ENCODE results near the gene UACA. TPM values are rescaled to one million over a fixed set of nuclear protein-coding genes. Genes with fewer than 3 reads are reported as not detected.
"Not testable (repeated sequence)": the region's sequence is repeated elsewhere in the genome, so short reads cannot be mapped to it uniquely, and the experiment has no call there.

The UACA gene
- total and polyA plus RNA-seq, 2 donors (not counting 3 experiments of a cell fraction or from before 2014, with no cell fraction given): 167 to 292 TPM

- Histone ChIP-seq H3K9ac (replicated peaks; ENCODE audit: extremely low read depth, insufficient read depth, low read length) (peak overlapping the region; percentile 35), H3K4me3 (replicated peaks in 1 of 3; ENCODE audit: insufficient read depth in 1 of 3, low read depth in 1 of 3, low read length in 3 of 3) (no peak overlapping the region), H3K27ac (ENCODE audit: insufficient read depth, low read depth, low read length) (peak overlapping the region; percentile 66), H2AFZ (ENCODE audit: low read depth, low read length) (peak overlapping the region; percentile 2), H3K9me1 (replicated peaks; ENCODE audit: control insufficient read depth, extremely low read depth, insufficient read depth, low read length) (peaks cover 3% of the 10 kb centered on the region), H3K79me2 (ENCODE audit: control insufficient read depth, insufficient read depth, low read length) (peaks cover 60% of the 10 kb centered on the region), H3K27me3 (ENCODE audit: control insufficient read depth in 2 of 2, insufficient read depth in 2 of 2, low read length in 2 of 2) (no peaks in the 10 kb centered on the region), H3K4me2 (ENCODE audit: insufficient read depth, low read length) (peak overlapping the region; percentile 72), H3K9me3 (replicated peaks; ENCODE audit: control insufficient read depth, insufficient read depth, low read length) (no peaks in the 10 kb centered on the region), H3K36me3 (ENCODE audit: control insufficient read depth in 2 of 2, extremely low read depth in 1 of 2, insufficient read depth in 2 of 2, low read length in 2 of 2) (no peaks in the 10 kb centered on the region), H3K4me1 (ENCODE audit: control insufficient read depth, extremely low read depth, insufficient read depth, low read length) (peaks cover 27% of the 10 kb centered on the region), H4K20me1 (replicated peaks; ENCODE audit: control insufficient read depth, extremely low read depth, insufficient read depth, low read length) (no peaks in the 10 kb centered on the region)
- no peak for FAIRE-seq
- TF ChIP-seq POLR2A (IDR thresholded peaks at IDR 0.05; ENCODE audit: low read depth, low read length) (no peak), FOS (IDR thresholded peaks at IDR 0.05; ENCODE audit: borderline replicate concordance, insufficient read depth, low read length) (no peak), MAX (IDR thresholded peaks at IDR 0.05; ENCODE audit: insufficient read depth, insufficient read length) (no peak), POLR2AphosphoS5 (IDR thresholded peaks at IDR 0.05; ENCODE audit: insufficient read depth, low read depth, low read length) (no peak), CTCF (IDR thresholded peaks at IDR 0.05; ENCODE audit: extremely low read depth in 1 of 2, insufficient read depth in 1 of 2, low read depth in 1 of 2, low read length in 2 of 2) (no peak), GATA2 (IDR thresholded peaks at IDR 0.05; ENCODE audit: insufficient read depth, insufficient read length, low read depth, low read length) (no peak), EZH2 (IDR thresholded peaks at IDR 0.05; ENCODE audit: borderline replicate concordance, low read depth, low read length, severe bottlenecking) (no peak), JUN (IDR thresholded peaks at IDR 0.05; ENCODE audit: borderline replicate concordance, insufficient read depth, insufficient read length, low read depth) (no peak), MYC (IDR thresholded peaks at IDR 0.05; ENCODE audit: low read depth, low read length) (no peak)
- ChIA-PET POLR2A (no interaction called here), CTCF (interaction anchor here (1.5 kb wide), 1 partner anchor 71 kb away, joined by 5 read pairs; no protein-coding TSS in a partner anchor)
- intact Hi-C loops (cut with micrococcal nuclease): loop anchor here (1.0 kb wide), 1 partner anchor 21 kb away; no protein-coding TSS in a partner anchor
- dilution Hi-C loops (cut with MboI; ENCODE audit: extremely low pct_ligation_motif_present, low sequenced_read_pairs): no loop called here
- no TSS peak for BruUV-seq (replicated peaks)
- peak; percentile 78 for DNase-seq (ENCODE audit: low read depth, low spot score)
Measured at GRCh38 chr15:70741107-70741531, 22.2 kb downstream of the UACA start.

- dilution Hi-C loops (cut with MboI; ENCODE audit: extremely low pct_ligation_motif_present, low sequenced_read_pairs); H4K20me1 ChIP-seq (replicated peaks; ENCODE audit: control insufficient read depth, extremely low read depth, insufficient read depth, low read length); intact Hi-C loops (cut with micrococcal nuclease); H2AFZ ChIP-seq (ENCODE audit: low read depth, low read length); H3K36me3 ChIP-seq (ENCODE audit: control insufficient read depth in 2 of 2, extremely low read depth in 1 of 2, insufficient read depth in 2 of 2, low read length in 2 of 2); H3K9me3 ChIP-seq (replicated peaks; ENCODE audit: control insufficient read depth, insufficient read depth, low read length); H3K9ac ChIP-seq (replicated peaks; ENCODE audit: extremely low read depth, insufficient read depth, low read length); H3K4me3 ChIP-seq (replicated peaks in 1 of 3; ENCODE audit: insufficient read depth in 1 of 3, low read depth in 1 of 3, low read length in 3 of 3); FAIRE-seq; POLR2A ChIA-PET; H3K9me1 ChIP-seq (replicated peaks; ENCODE audit: control insufficient read depth, extremely low read depth, insufficient read depth, low read length); BruUV-seq (replicated peaks); H3K4me2 ChIP-seq (ENCODE audit: insufficient read depth, low read length); H3K27me3 ChIP-seq (ENCODE audit: control insufficient read depth in 2 of 2, insufficient read depth in 2 of 2, low read length in 2 of 2); H3K4me1 ChIP-seq (ENCODE audit: control insufficient read depth, extremely low read depth, insufficient read depth, low read length); DNase-seq (ENCODE audit: low read depth, low spot score); H3K27ac ChIP-seq (ENCODE audit: insufficient read depth, low read depth, low read length): not testable (repeated sequence)
- CTCF ChIA-PET: interaction anchor here (1.1 kb wide), 1 partner anchor 20 kb away, joined by 3 read pairs; no protein-coding TSS in a partner anchor
- H3K79me2 ChIP-seq (ENCODE audit: control insufficient read depth, insufficient read depth, low read length): peaks cover 34% of the 10 kb centered on the region
Measured at GRCh38 chr15:70735040-70735439, 28.3 kb downstream of the UACA start.
